Fibroblast of lung (primary cell): Measurements from ENCODE around the gene C3AR1. TPM values are rescaled to one million over a fixed set of nuclear protein-coding genes. Genes with fewer than 3 reads are reported as not detected.

Experiments used
- DNase-seq, 2 donors: peaks; one replicate each; pipeline versions ENCODE4 v3.0.0 to v3.0.0-alpha.2; 2010; ENCODE audit warnings: low read depth in 2 of 2
- H2AFZ ChIP-seq: 2 replicates; pipeline ENCODE4 v1.5.1; 2012; ENCODE audit warnings: low read length, control low read depth, inconsistent platforms
- H3K27ac ChIP-seq: 2 replicates; pipeline ENCODE4 v1.5.1; 2011; ENCODE audit warnings: low read length, control low read depth; ENCODE audit not compliant: insufficient read depth
- H3K27me3 ChIP-seq: 2 replicates; pipeline ENCODE4 v1.5.1; 2011; ENCODE audit warnings: mild to moderate bottlenecking, low read length; ENCODE audit not compliant: control insufficient read depth, insufficient read depth
- H3K36me3 ChIP-seq: 2 replicates; pipeline ENCODE4 v1.5.1; 2011; ENCODE audit warnings: low read length; ENCODE audit not compliant: control insufficient read depth, insufficient read depth
- H3K4me1 ChIP-seq: 2 replicates; pipeline ENCODE4 v1.5.1; 2011; ENCODE audit warnings: low read length; ENCODE audit not compliant: control insufficient read depth, insufficient read depth; ENCODE audit errors: extremely low read depth
- H3K4me2 ChIP-seq: 2 replicates; pipeline ENCODE4 v1.5.1; 2011; ENCODE audit warnings: low read length, control low read depth; ENCODE audit not compliant: insufficient read depth; ENCODE audit errors: extremely low read depth
- H3K4me3 ChIP-seq, 4 experiments: fragments of 200-600 bp in 1 of 4; sonication (generic) in 1 of 4; replicated peaks in 1 of 4; 2 replicates each; pipeline ENCODE4 v1.5.1; 2011 to 2016; ENCODE audit warnings: low read length in 4 of 4, low read depth in 3 of 4, mild to moderate bottlenecking in 3 of 4, control low read depth in 2 of 4, inconsistent platforms in 1 of 4, mixed read lengths in 1 of 4; ENCODE audit not compliant: insufficient read depth in 1 of 4; ENCODE audit errors: control extremely low read depth in 1 of 4
- H3K79me2 ChIP-seq: 2 replicates; pipeline ENCODE4 v1.5.1; 2012; ENCODE audit warnings: mild to moderate bottlenecking, low read length, inconsistent platforms; ENCODE audit not compliant: control insufficient read depth, insufficient read depth
- H3K9ac ChIP-seq: 2 replicates; pipeline ENCODE4 v1.5.1; 2011; ENCODE audit warnings: mild to moderate bottlenecking, low read length, control low read depth; ENCODE audit not compliant: insufficient read depth
- H3K9me3 ChIP-seq: 2 replicates; pipeline ENCODE4 v1.5.1; 2012; ENCODE audit warnings: low read depth, low read length; ENCODE audit not compliant: control insufficient read depth, insufficient read depth
- H4K20me1 ChIP-seq: 2 replicates; pipeline ENCODE4 v1.5.1; 2011; ENCODE audit warnings: low read length; ENCODE audit not compliant: control insufficient read depth, insufficient read depth; ENCODE audit errors: extremely low read depth
- EZH2 ChIP-seq: IDR thresholded peaks from 2 replicates; pipeline ENCODE4 v1.5.1; 2012; ENCODE audit warnings: low read length, control low read depth, mild to moderate bottlenecking; ENCODE audit errors: missing control alignments
- polyA plus RNA-seq, 2 donors: library from polyadenylated mRNA; depleted of rRNA in 1 of 2; stranded (reverse) in 1 of 2; unstranded in 1 of 2; fragments of >200 nt; gene quantifications; 2 replicates each; pipeline ENCODE4 v1.2.1, GENCODE V29; 2011 to 2012; ENCODE audit warnings: missing spikeins in 1 of 2
- total RNA-seq: library from RNA; depleted of rRNA; stranded (reverse); fragments of >200 nt; gene quantifications from 2 replicates; pipeline ENCODE4 v1.2.1, GENCODE V29; 2014
- TF ChIP-seq, protein P1 (sequence below), 2 donors: IDR thresholded peaks in 1 of 2; conservative IDR thresholded peaks in 1 of 2; 1 replicate in 1 of 2; 2 replicates in 1 of 2; pipeline ENCODE4 v1.5.1; 2011 to 2012; ENCODE audit warnings: low read length in 2 of 2, control low read depth in 1 of 2, inconsistent platforms in 1 of 2, low read depth in 1 of 2, mild to moderate bottlenecking in 1 of 2

Gene C3AR1
- total and polyA plus RNA-seq, 2 donors (not counting 1 experiment from before 2014, with no cell fraction given), result 0.17 to 0.37 TPM

DNA sequence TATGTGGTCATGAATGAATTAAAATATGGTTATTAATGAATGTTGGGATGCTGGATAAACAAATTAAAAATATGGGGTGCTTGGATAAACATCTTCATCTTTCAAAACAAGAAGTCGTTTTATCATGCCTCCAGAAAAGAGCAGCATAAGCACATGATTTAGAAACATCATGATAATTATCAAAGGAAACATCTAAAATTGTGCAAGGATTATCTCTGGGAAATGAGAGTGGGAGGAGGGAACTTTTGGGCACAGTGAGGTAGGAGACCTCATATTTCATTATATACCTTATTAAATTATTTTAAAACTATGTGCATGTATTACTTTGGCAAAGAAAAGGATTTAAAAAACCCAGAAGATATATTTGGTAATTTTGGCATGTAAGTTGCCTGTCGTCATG, 8.9 kb downstream of the C3AR1 start:
- no peak overlapping the region for H3K4me2 ChIP-seq

DNA sequence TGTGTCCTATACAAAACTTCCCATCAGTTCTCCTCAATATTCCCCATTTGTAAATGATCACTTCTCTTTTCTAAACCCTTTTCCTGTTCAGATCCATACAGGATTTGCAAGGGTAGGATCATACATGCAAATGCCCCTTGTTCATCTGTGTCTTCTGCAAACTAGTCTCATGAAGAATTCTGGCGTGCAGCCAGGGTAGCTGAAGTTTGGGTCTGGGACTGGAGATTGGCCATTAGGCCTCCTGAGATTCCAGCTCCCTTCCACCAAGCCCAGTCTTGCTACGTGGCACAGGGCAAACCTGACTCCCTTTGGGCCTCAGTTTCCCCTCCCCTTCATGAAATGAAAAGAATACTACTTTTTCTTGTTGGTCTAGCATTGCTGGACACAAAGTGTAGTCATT, 11.3 kb downstream of the C3AR1 start:
- Histone ChIP-seq H3K9ac (no peak overlapping the region), H3K4me2 (no peak overlapping the region), H3K27ac (no peak overlapping the region), H3K79me2 (no peaks in the 10 kb centered on the region), H3K4me1 (no peaks in the 10 kb centered on the region), H4K20me1 (no peaks in the 10 kb centered on the region), H2AFZ (no peak overlapping the region), H3K4me3 (no peak overlapping the region), H3K9me3 (no peaks in the 10 kb centered on the region), H3K36me3 (peaks cover 4% of the 10 kb centered on the region), H3K27me3 (no peaks in the 10 kb centered on the region)
- no peak for TF ChIP-seq EZH2
- TF ChIP-seq, protein P1, sequence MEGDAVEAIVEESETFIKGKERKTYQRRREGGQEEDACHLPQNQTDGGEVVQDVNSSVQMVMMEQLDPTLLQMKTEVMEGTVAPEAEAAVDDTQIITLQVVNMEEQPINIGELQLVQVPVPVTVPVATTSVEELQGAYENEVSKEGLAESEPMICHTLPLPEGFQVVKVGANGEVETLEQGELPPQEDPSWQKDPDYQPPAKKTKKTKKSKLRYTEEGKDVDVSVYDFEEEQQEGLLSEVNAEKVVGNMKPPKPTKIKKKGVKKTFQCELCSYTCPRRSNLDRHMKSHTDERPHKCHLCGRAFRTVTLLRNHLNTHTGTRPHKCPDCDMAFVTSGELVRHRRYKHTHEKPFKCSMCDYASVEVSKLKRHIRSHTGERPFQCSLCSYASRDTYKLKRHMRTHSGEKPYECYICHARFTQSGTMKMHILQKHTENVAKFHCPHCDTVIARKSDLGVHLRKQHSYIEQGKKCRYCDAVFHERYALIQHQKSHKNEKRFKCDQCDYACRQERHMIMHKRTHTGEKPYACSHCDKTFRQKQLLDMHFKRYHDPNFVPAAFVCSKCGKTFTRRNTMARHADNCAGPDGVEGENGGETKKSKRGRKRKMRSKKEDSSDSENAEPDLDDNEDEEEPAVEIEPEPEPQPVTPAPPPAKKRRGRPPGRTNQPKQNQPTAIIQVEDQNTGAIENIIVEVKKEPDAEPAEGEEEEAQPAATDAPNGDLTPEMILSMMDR (conservative IDR thresholded peaks at IDR 0.05 in 1 of 2, IDR thresholded peaks at IDR 0.05 in 1 of 2; ENCODE audit: low read depth in 1 of 2, low read length in 2 of 2), result no peak
- DNase-seq, result no peak

More for the DNA sequence above, 8.9 kb downstream of the C3AR1 start:
- no peaks in the 10 kb centered on the region for H3K9me3 ChIP-seq
- H3K4me1 ChIP-seq, result no peaks in the 10 kb centered on the region
- no peak for DNase-seq
- H3K27ac ChIP-seq, result no peak overlapping the region
- H2AFZ ChIP-seq, result no peak overlapping the region
- H3K79me2 ChIP-seq, result no peaks in the 10 kb centered on the region
- no peak overlapping the region for H3K4me3 ChIP-seq
- H4K20me1 ChIP-seq, result no peaks in the 10 kb centered on the region
- peaks cover 2% of the 10 kb centered on the region for H3K36me3 ChIP-seq
- TF ChIP-seq EZH2, result no peak
- TF ChIP-seq, protein P1 (conservative IDR thresholded peaks at IDR 0.05 in 1 of 2, IDR thresholded peaks at IDR 0.05 in 1 of 2; ENCODE audit: low read depth in 1 of 2, low read length in 2 of 2), result no peak
- no peaks in the 10 kb centered on the region for H3K27me3 ChIP-seq
- no peak overlapping the region for H3K9ac ChIP-seq

DNA sequence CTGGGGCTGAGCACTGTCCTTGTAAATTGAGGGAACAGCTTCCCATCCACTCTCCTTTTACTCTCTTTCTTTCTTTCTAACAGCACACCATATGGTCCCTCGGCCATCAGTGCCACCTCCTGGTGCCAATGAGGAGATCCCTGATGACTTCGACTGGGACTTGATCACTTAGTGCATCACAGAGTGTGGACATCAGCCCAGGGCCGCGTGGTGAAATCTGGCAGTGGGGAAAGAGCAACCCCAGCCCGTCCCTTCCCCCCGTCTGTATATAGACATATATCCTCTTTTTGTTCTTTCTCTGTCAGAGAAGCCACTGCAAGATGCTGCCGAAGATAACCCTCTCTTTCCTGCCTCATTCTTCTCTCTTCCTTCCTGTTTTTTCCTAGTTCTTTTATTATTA, 13.5 kb downstream of the C3AR1 start:
- Histone ChIP-seq H3K36me3 (peaks cover 8% of the 10 kb centered on the region), H2AFZ (no peak overlapping the region), H3K4me2 (no peak overlapping the region), H3K27ac (no peak overlapping the region), H3K4me3 (no peak overlapping the region), H3K9me3 (no peaks in the 10 kb centered on the region), H3K9ac (no peak overlapping the region), H3K4me1 (peaks cover 2% of the 10 kb centered on the region), H3K79me2 (no peaks in the 10 kb centered on the region), H4K20me1 (no peaks in the 10 kb centered on the region), H3K27me3 (no peaks in the 10 kb centered on the region)
- no peak for TF ChIP-seq EZH2
- TF ChIP-seq, protein P1 (conservative IDR thresholded peaks at IDR 0.05 in 1 of 2, IDR thresholded peaks at IDR 0.05 in 1 of 2; ENCODE audit: low read depth in 1 of 2, low read length in 2 of 2), result no peak
- DNase-seq, result no peak
